IMR-90 (cell line): Measurements from ENCODE around the gene PHKB. TPM values are rescaled to one million over a fixed set of nuclear protein-coding genes. Genes with fewer than 3 reads are reported as not detected.

Experiments used
- ATAC-seq: fragments of 200-7000 bp; cut with Tn5 transposase; 2 replicates; pipeline ENCODE4 v1.9.1; 2020; ENCODE audit warnings: low read depth, mild to moderate bottlenecking, moderate library complexity
- BruUV-seq: library from RNA; stranded (reverse); fragments of 400-500 nt; replicated peaks from 2 replicates; lab custom pipeline; 2021; lab: Mats Ljungman, UMichigan
- CTCF ChIA-PET: fragments of 300-600 bp; formaldehyde crosslinking; extraction: SDS; loops from one replicate; lab custom pipeline; 2021; ENCODE audit warnings: antibody characterized with exemption; lab: Yijun Ruan, JAX
- POLR2A ChIA-PET: fragments of 300-600 bp; sonication (Branson Sonifier 250); formaldehyde crosslinking; loops from one replicate; lab custom pipeline; 2022; ENCODE audit warnings: antibody characterized with exemption; ENCODE audit not compliant: unreplicated experiment; lab: Charles Lee
- DNase-seq: peaks from one replicate; pipeline ENCODE4 v3.0.0; 2013
- H2AFZ ChIP-seq: replicated peaks from 2 replicates; pipeline ENCODE3; 2013; ENCODE audit warnings: low read length, mild to moderate bottlenecking; ENCODE audit not compliant: poor library complexity
- H2AK5ac ChIP-seq: 2 replicates; pipeline ENCODE4 v1.6.1; 2013; ENCODE audit warnings: low read depth, low read length, inconsistent platforms
- H2AK9ac ChIP-seq: replicated peaks from 2 replicates; pipeline ENCODE3; 2013; ENCODE audit warnings: mild to moderate bottlenecking, low read depth, low read length, moderate library complexity; ENCODE audit not compliant: poor library complexity
- H2BK120ac ChIP-seq: 2 replicates; pipeline ENCODE4 v1.6.1; 2013; ENCODE audit warnings: low read depth, low read length, inconsistent platforms
- H2BK15ac ChIP-seq: 3 replicates; pipeline ENCODE4 v1.6.1; 2013; ENCODE audit warnings: low read depth, low read length, inconsistent platforms
- H2BK20ac ChIP-seq: 2 replicates; pipeline ENCODE4 v1.6.1; 2013; ENCODE audit warnings: low read depth, mild to moderate bottlenecking, inconsistent platforms, low read length, moderate library complexity
- H2BK5ac ChIP-seq: 2 replicates; pipeline ENCODE4 v1.6.1; 2013; ENCODE audit warnings: mild to moderate bottlenecking, low read depth, low read length, inconsistent platforms; ENCODE audit not compliant: poor library complexity, severe bottlenecking
- H3K14ac ChIP-seq: replicated peaks from 2 replicates; pipeline ENCODE4 v1.6.1; 2013; ENCODE audit warnings: low read depth, low read length, inconsistent platforms
- H3K18ac ChIP-seq: 2 replicates; pipeline ENCODE4 v1.6.1; 2013; ENCODE audit warnings: low read depth, low read length, control low read depth
- H3K23ac ChIP-seq: 2 replicates; pipeline ENCODE4 v1.6.1; 2013; ENCODE audit warnings: low read depth, low read length, inconsistent platforms
- H3K27ac ChIP-seq: 2 replicates; pipeline ENCODE4 v1.5.1; 2013; ENCODE audit warnings: mild to moderate bottlenecking, control low read depth, low read length; ENCODE audit not compliant: insufficient read depth
- H3K27me3 ChIP-seq: 2 replicates; pipeline ENCODE4 v1.6.1; 2013; ENCODE audit warnings: low read length; ENCODE audit not compliant: control insufficient read depth, insufficient read depth
- H3K36me3 ChIP-seq: 2 replicates; pipeline ENCODE4 v1.6.1; 2013; ENCODE audit warnings: low read length, mixed read lengths; ENCODE audit not compliant: control insufficient read depth, insufficient read depth
- H3K4ac ChIP-seq: 2 replicates; pipeline ENCODE4 v1.6.1; 2013; ENCODE audit warnings: low read depth, low read length, inconsistent platforms
- H3K4me1 ChIP-seq: 2 replicates; pipeline ENCODE4 v1.6.1; 2013; ENCODE audit warnings: low read length, mixed read lengths; ENCODE audit not compliant: control insufficient read depth, insufficient read depth
- H3K4me2 ChIP-seq: 2 replicates; pipeline ENCODE4 v1.6.1; 2013; ENCODE audit warnings: low read depth, mild to moderate bottlenecking, control low read depth, low read length, moderate library complexity
- H3K4me3 ChIP-seq: 2 replicates; pipeline ENCODE4 v1.5.1; 2013; ENCODE audit warnings: low read depth, mild to moderate bottlenecking, control low read depth, low read length, moderate library complexity; ENCODE audit not compliant: insufficient read depth
- H3K56ac ChIP-seq: 2 replicates; pipeline ENCODE4 v1.6.1; 2013; ENCODE audit warnings: low read length, inconsistent platforms; ENCODE audit not compliant: insufficient read depth; ENCODE audit errors: extremely low read depth
- H3K79me1 ChIP-seq, 2 experiments: 2 replicates each; pipeline ENCODE4 v1.6.1; 2013; ENCODE audit warnings: low read length in 2 of 2, inconsistent platforms in 1 of 2, low read depth in 1 of 2
- H3K9ac ChIP-seq: 2 replicates; pipeline ENCODE4 v1.6.1; 2013; ENCODE audit warnings: low read depth, low read length, control low read depth
- H3K9me1 ChIP-seq: 2 replicates; pipeline ENCODE4 v1.6.1; 2013; ENCODE audit warnings: low read length, inconsistent platforms; ENCODE audit not compliant: insufficient read depth
- H3K9me3 ChIP-seq: 2 replicates; pipeline ENCODE4 v1.6.1; 2013; ENCODE audit warnings: low read length; ENCODE audit not compliant: control insufficient read depth, insufficient read depth
- H4K20me1 ChIP-seq: 2 replicates; pipeline ENCODE4 v1.6.1; 2013; ENCODE audit warnings: low read length, inconsistent platforms; ENCODE audit not compliant: insufficient read depth
- H4K5ac ChIP-seq: 2 replicates; pipeline ENCODE4 v1.6.1; 2013; ENCODE audit warnings: mild to moderate bottlenecking, low read depth, low read length, control low read depth
- H4K8ac ChIP-seq, 2 experiments: 2 replicates each; pipeline ENCODE4 v1.6.1; 2013; ENCODE audit warnings: low read depth in 2 of 2, low read length in 2 of 2, control low read depth in 1 of 2, inconsistent platforms in 1 of 2
- H4K91ac ChIP-seq: 2 replicates; pipeline ENCODE4 v1.6.1; 2013; ENCODE audit warnings: low read depth, low read length, inconsistent platforms; ENCODE audit not compliant: insufficient read depth
- CEBPB ChIP-seq: IDR thresholded peaks from 2 replicates; pipeline ENCODE4 v1.6.1; 2012; ENCODE audit warnings: low read depth, low read length, improper control_type of control experiment
- CHD1 ChIP-seq: IDR thresholded peaks from 2 replicates; pipeline ENCODE4 v1.6.1; 2012; ENCODE audit warnings: low read depth, low read length, improper control_type of control experiment
- ELK1 ChIP-seq: fragments of 150-350 bp; IDR thresholded peaks from 2 replicates; pipeline ENCODE4 v1.6.1; 2016; ENCODE audit warnings: low read depth, mild to moderate bottlenecking, low read length, moderate library complexity, borderline replicate concordance
- FOS ChIP-seq: fragments of 150-350 bp; IDR thresholded peaks from 2 replicates; pipeline ENCODE4 v1.6.1; 2016; ENCODE audit warnings: low read depth, low read length
- MAFK ChIP-seq: IDR thresholded peaks from 2 replicates; pipeline ENCODE4 v1.6.1; 2012; ENCODE audit warnings: low read depth, low read length, improper control_type of control experiment
- MAZ ChIP-seq: IDR thresholded peaks from 2 replicates; pipeline ENCODE4 v1.6.1; 2012; ENCODE audit warnings: low read depth, mild to moderate bottlenecking, low read length, improper control_type of control experiment, moderate library complexity, borderline replicate concordance
- NFE2L2 ChIP-seq: fragments of 150-350 bp; IDR thresholded peaks from 2 replicates; pipeline ENCODE4 v1.6.1; 2016; ENCODE audit warnings: low read depth, mild to moderate bottlenecking, low read length
- RCOR1 ChIP-seq: IDR thresholded peaks from 2 replicates; pipeline ENCODE4 v1.6.1; 2012; ENCODE audit warnings: mild to moderate bottlenecking, low read length, improper control_type of control experiment; ENCODE audit not compliant: insufficient replicate concordance
- RFX5 ChIP-seq: IDR thresholded peaks from 2 replicates; pipeline ENCODE4 v1.8.0; 2012; ENCODE audit warnings: low read depth, mild to moderate bottlenecking, low read length, moderate library complexity
- SMC3 ChIP-seq: fragments of 150-350 bp; IDR thresholded peaks from 2 replicates; pipeline ENCODE4 v1.6.1; 2016; ENCODE audit warnings: low read depth, mild to moderate bottlenecking, antibody characterized with exemption, low read length, moderate library complexity
- USF2 ChIP-seq: fragments of 150-350 bp; IDR thresholded peaks from 2 replicates; pipeline ENCODE4 v1.6.1; 2017; ENCODE audit warnings: mild to moderate bottlenecking, antibody characterized with exemption, low read length, low read depth
- WGBS, 2 experiments: methylation state at CpG; one replicate each; pipeline versions ENCODE4 v1.1.5 to v1.1.7; 2013; ENCODE audit warnings: missing lambda C conversion rate in 2 of 2; ENCODE audit not compliant: insufficient read length in 1 of 2; ENCODE audit errors: extremely low coverage in 2 of 2; 5-methylcytosine and 5-hydroxymethylcytosine counted together
- dilution Hi-C: fragments of 300-500 bp; cut with HindIII; formaldehyde crosslinking; loops from one replicate; pipeline ENCODE4 v1.14.3; 2018; ENCODE audit warnings: low sequenced_read_pairs; ENCODE audit not compliant: unreplicated experiment
- in situ Hi-C: fragments of 300-500 bp; cut with MboI; formaldehyde crosslinking; loops from 3 replicates; pipeline ENCODE4 v1.14.3; 2019; ENCODE audit warnings: low sequenced_read_pairs, inconsistent platforms, mixed read lengths
- intact Hi-C: fragments of 100-400 bp; cut with micrococcal nuclease; formaldehyde crosslinking; loops from 2 replicates; pipeline ENCODE4 v1.10.0; 2022
- polyA plus RNA-seq, 3 experiments: library from polyadenylated mRNA; depleted of rRNA; stranded (reverse); fragments of >200 nt; gene quantifications; 2 replicates each; pipeline ENCODE4 v1.2.3, GENCODE V29; 2012; ENCODE audit warnings: low replicate concordance in 1 of 3
- total RNA-seq: library from RNA; depleted of rRNA; stranded (reverse); fragments of >200 nt; gene quantifications from 2 replicates; pipeline ENCODE4 v1.2.3, GENCODE V29; 2012

PHKB gene
- total and polyA plus RNA-seq, 2 of the 4 experiments (the other 2 are of a cell fraction) = 24.2 to 58.6 TPM

- H4K91ac ChIP-seq = no peak overlapping the region
- ATAC-seq (no peak), DNase-seq (no peak)
- CTCF ChIA-PET = interaction anchor here (1.0 kb wide), 1 partner anchor 27 kb away, joined by 3 read pairs; no protein-coding TSS in a partner anchor
- H3K56ac ChIP-seq = no peak overlapping the region
- no peak overlapping the region for H4K5ac ChIP-seq
- no peak overlapping the region for H3K9ac ChIP-seq
- no peak overlapping the region for H2AK5ac ChIP-seq
- H3K27me3 ChIP-seq = no peaks in the 10 kb centered on the region
- H4K20me1 ChIP-seq = no peaks in the 10 kb centered on the region; the same call in 1 of the 2 replicates
- H3K4ac ChIP-seq = no peak overlapping the region
- no peak overlapping the region for H2AFZ ChIP-seq
- TF ChIP-seq CEBPB (no peak), USF2 (no peak), ELK1 (no peak), RCOR1 (no peak), MAZ (no peak), SMC3 (no peak), RFX5 (no peak), MAFK (no peak), NFE2L2 (no peak), CHD1 (no peak), FOS (no peak)
- peaks cover 3% of the 10 kb centered on the region; the same call in 1 of the 2 replicates for H3K4me1 ChIP-seq
- H4K8ac ChIP-seq = no peak overlapping the region
- intact Hi-C loops = no loop called here
- no peak overlapping the region for H3K4me2 ChIP-seq
- no TSS peak for BruUV-seq
- no peak overlapping the region for H3K4me3 ChIP-seq
- H3K9me1 ChIP-seq = peaks cover 6% of the 10 kb centered on the region; the same call in 1 of the 2 replicates
- H2BK5ac ChIP-seq = no peak overlapping the region
- H3K36me3 ChIP-seq = no peaks in the 10 kb centered on the region
- POLR2A ChIA-PET = no interaction called here
- H3K14ac ChIP-seq = no peak overlapping the region
- H2BK120ac ChIP-seq = no peak overlapping the region
- H3K79me1 ChIP-seq = peaks cover 32 to 36% of the 10 kb centered on the region in 2 experiments
- no peak overlapping the region for H2BK20ac ChIP-seq
- H3K9me3 ChIP-seq = no peaks in the 10 kb centered on the region
- H2AK9ac ChIP-seq = no peak overlapping the region
- H3K27ac ChIP-seq = no peak overlapping the region
- no peak overlapping the region for H2BK15ac ChIP-seq
- no peak overlapping the region for H3K23ac ChIP-seq
- in situ Hi-C loops = no loop called here
- dilution Hi-C loops = no loop called here
- no peak overlapping the region for H3K18ac ChIP-seq
- no CpG with 5 or more reads among the region's 3 CpGs for WGBS, 2 experiments
Observed at GRCh38 chr16:47480410-47480809, 19.3 kb downstream of the PHKB start.
